Measurements from ENCODE around the gene FAM193B.

The FAM193B gene

GRCh38 chr5:177592010-177592834, 37.9 kb upstream of the FAM193B start, which contains the start of gene TMED9:
Gene TMED9 (plus strand): TSS chr5:177592203. CDS start chr5:177592215, 12 bp downstream.
- peaks cover 33% of the 10 kb centered on the region for H3K36me3 ChIP-seq (replicated peaks)
- TF ChIP-seq CTCF (IDR thresholded peaks at IDR 0.05; ENCODE audit: low read depth, low read length, missing control alignments): no peak
- in situ Hi-C loops (cut with HindIII; ENCODE audit: low pct_ligation_motif_present, low sequenced_read_pairs): no loop called here
- DNase-seq: peak; percentile 78
- peaks cover 2% of the 10 kb centered on the region for H3K27me3 ChIP-seq (replicated peaks)
- peak within 1 kb of the TSS; percentile 98 for H3K4me3 ChIP-seq (ENCODE audit: low read depth, low read length)
- peak within 1 kb of the TSS; percentile 91 for H3K27ac ChIP-seq

GRCh38 chr5:177591690-177592009, 37.3 kb upstream of the FAM193B start:
- no peak for TF ChIP-seq CTCF (IDR thresholded peaks at IDR 0.05; ENCODE audit: low read depth, low read length, missing control alignments)
- Histone ChIP-seq H3K27ac (no peak overlapping the region), H3K4me3 (ENCODE audit: low read depth, low read length) (peak overlapping the region; percentile 98), H3K27me3 (replicated peaks) (peaks cover 2% of the 10 kb centered on the region), H3K36me3 (replicated peaks) (peaks cover 33% of the 10 kb centered on the region)
- in situ Hi-C loops (cut with HindIII; ENCODE audit: low pct_ligation_motif_present, low sequenced_read_pairs): no loop called here
- no peak for DNase-seq

- TF ChIP-seq CTCF (IDR thresholded peaks at IDR 0.05; ENCODE audit: low read depth, low read length, missing control alignments): no peak
- no peak for DNase-seq
- Histone ChIP-seq H3K27me3 (replicated peaks) (peaks cover 2% of the 10 kb centered on the region), H3K27ac (no peak overlapping the region), H3K36me3 (replicated peaks) (peaks cover 21% of the 10 kb centered on the region), H3K4me3 (ENCODE audit: low read depth, low read length) (no peak overlapping the region)
- in situ Hi-C loops (cut with HindIII; ENCODE audit: low pct_ligation_motif_present, low sequenced_read_pairs): no loop called here
These were observed 36.0 kb upstream of the FAM193B start for GRCh38 chr5:177590406-177590805.

GRCh38 chr5:177588413-177588909, 34.1 kb upstream of the FAM193B start:
- Histone ChIP-seq H3K4me3 (ENCODE audit: low read depth, low read length) (no peak overlapping the region), H3K27ac (no peak overlapping the region), H3K36me3 (replicated peaks) (peaks cover 3% of the 10 kb centered on the region), H3K27me3 (replicated peaks) (peaks cover 2% of the 10 kb centered on the region)
- DNase-seq: no peak
- in situ Hi-C loops (cut with HindIII; ENCODE audit: low pct_ligation_motif_present, low sequenced_read_pairs): no loop called here
- TF ChIP-seq CTCF (IDR thresholded peaks at IDR 0.05; ENCODE audit: low read depth, low read length, missing control alignments): no peak

DNA sequence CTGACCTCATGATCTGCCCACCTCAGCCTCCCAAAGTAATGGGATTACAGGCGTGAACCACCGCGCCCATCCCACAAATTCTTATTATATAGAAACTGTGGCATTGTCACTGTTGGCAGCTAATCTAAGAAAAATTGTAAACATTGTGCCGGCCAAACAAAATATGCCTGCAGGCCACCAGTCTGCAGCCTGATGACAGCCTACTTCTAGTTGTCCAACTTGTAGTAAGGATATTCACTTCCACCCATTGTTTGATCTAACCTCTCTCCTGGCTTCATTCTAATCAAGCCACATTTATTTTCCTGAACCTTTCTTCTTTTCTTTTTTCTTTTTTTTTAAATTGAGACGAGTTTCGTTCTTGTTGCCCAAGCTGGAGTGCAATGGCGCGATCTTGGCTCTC, 24.0 kb upstream of the FAM193B start:
- no peak for DNase-seq
- TF ChIP-seq CTCF (IDR thresholded peaks at IDR 0.05; ENCODE audit: low read depth, low read length, missing control alignments): no peak
- no peaks in the 10 kb centered on the region for H3K36me3 ChIP-seq (replicated peaks)
- no peak overlapping the region for H3K4me3 ChIP-seq (ENCODE audit: low read depth, low read length)
- no peak overlapping the region for H3K27ac ChIP-seq
- H3K27me3 ChIP-seq (replicated peaks): no peaks in the 10 kb centered on the region
- in situ Hi-C loops (cut with HindIII; ENCODE audit: low pct_ligation_motif_present, low sequenced_read_pairs): no loop called here

All from brain microvascular endothelial cell (primary cell).